SU-DHL-6 (cell line): Measurements from ENCODE around the gene MRPS27.

ENCODE experiments used
- EZH2phosphoT487 ChIP-seq: fragments of 200-600 bp; sonication (generic), shearing (Covaris generic); conservative IDR thresholded peaks from 2 replicates; pipeline ENCODE4 v1.6.1; 2018; ENCODE audit warnings: mild to moderate bottlenecking, antibody characterized with exemption, low read length, moderate library complexity, mixed read lengths
- TF ChIP-seq, protein P1 (sequence below): fragments of 200-600 bp; sonication (generic); IDR thresholded peaks from one replicate; pipeline ENCODE4 v1.5.1; 2017; ENCODE audit warnings: antibody characterized with exemption, mild to moderate bottlenecking, low read length, moderate library complexity; ENCODE audit not compliant: insufficient read depth, poor library complexity, severe bottlenecking

DNA sequence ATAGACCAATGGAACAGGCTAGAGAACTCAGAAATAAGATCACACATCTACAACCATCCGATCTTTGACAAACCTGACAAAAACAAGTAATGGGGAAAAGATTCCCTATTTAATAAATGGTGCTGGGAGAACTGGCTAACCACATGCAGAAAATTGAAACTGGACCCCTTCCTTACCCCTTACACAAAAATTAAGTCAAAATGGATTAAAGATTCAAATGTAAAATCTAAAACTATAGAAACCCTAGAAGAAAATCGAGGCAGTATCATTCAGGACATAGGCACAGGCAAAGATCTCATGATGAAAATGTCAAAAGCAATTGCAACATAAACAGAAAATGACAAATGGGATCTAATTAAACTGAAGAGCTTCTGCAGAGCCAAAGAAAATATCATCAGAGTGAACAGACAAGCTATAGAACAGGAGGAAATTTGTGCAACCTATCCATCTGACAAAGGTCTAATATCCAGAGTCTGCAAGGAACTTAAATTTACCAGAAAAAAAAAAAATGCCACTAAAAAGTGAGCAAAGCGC, 43.8 kb downstream of the MRPS27 start:
- TF ChIP-seq, protein P1, sequence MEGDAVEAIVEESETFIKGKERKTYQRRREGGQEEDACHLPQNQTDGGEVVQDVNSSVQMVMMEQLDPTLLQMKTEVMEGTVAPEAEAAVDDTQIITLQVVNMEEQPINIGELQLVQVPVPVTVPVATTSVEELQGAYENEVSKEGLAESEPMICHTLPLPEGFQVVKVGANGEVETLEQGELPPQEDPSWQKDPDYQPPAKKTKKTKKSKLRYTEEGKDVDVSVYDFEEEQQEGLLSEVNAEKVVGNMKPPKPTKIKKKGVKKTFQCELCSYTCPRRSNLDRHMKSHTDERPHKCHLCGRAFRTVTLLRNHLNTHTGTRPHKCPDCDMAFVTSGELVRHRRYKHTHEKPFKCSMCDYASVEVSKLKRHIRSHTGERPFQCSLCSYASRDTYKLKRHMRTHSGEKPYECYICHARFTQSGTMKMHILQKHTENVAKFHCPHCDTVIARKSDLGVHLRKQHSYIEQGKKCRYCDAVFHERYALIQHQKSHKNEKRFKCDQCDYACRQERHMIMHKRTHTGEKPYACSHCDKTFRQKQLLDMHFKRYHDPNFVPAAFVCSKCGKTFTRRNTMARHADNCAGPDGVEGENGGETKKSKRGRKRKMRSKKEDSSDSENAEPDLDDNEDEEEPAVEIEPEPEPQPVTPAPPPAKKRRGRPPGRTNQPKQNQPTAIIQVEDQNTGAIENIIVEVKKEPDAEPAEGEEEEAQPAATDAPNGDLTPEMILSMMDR: no peak
- TF ChIP-seq EZH2phosphoT487: no peak
